ENCODE results near the gene NBPF9.
"Not testable (repeated sequence)": the region's sequence is repeated elsewhere in the genome, so short reads cannot be mapped to it uniquely, and the experiment has no call there.

- TF ChIP-seq CTCF (IDR thresholded peaks at IDR 0.05; ENCODE audit: low read depth, low read length, missing input control); REST (IDR thresholded peaks at IDR 0.05); MAX (IDR thresholded peaks at IDR 0.05): not testable (repeated sequence)
- TF ChIP-seq, protein P1, sequence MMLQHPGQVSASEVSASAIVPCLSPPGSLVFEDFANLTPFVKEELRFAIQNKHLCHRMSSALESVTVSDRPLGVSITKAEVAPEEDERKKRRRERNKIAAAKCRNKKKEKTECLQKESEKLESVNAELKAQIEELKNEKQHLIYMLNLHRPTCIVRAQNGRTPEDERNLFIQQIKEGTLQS (IDR thresholded peaks at IDR 0.05) = not testable (repeated sequence)
Observed at GRCh38 chr1:149103109-149104081, at the start of gene NBPF9.
